ENCODE measurements around the gene RINT1.

DNA sequence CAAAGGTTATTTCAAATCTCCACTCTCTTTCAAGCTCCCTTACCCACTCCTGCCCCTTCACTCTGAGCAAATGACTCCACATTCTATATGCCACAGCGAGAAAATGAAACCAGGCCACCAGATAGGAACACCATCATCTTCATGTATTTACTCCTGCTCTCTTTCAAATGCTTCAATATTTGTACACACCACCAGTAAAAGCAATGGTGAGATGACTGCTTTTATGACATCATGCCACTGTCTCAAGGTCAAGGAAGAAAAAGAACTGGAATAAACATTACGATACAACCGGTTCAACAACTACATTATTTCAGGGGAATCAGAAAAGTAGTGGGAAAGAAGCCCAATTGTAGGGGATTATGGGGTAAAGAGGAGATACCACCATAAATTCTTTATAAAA, 42.6 kb upstream of the RINT1 start:
- TF ChIP-seq CTCF (optimal IDR thresholded peaks at IDR 0.05 in 1 of 3, IDR thresholded peaks at IDR 0.05 in 1 of 3, conservative IDR thresholded peaks at IDR 0.05 in 1 of 3; ENCODE audit: extremely low read depth in 1 of 3, insufficient read depth in 2 of 3, low read length in 3 of 3) (no peak), EZH2 (IDR thresholded peaks at IDR 0.05; ENCODE audit: low read length) (no peak)

All from keratinocyte (primary cell).